A673 (cell line): ENCODE results near the gene SYNGR3. TPM values are rescaled to one million over a fixed set of nuclear protein-coding genes. Genes with fewer than 3 reads are reported as not detected.

ENCODE experiments used
- BruUV-seq: library from RNA; stranded (reverse); fragments of 400-500 nt; replicated peaks from 2 replicates; lab custom pipeline; 2021; lab: Mats Ljungman, UMichigan
- CTCF ChIA-PET: fragments of 300-600 bp; sonication (Branson Sonifier 250); formaldehyde crosslinking; loops from one replicate; lab custom pipeline; 2022; ENCODE audit warnings: antibody characterized with exemption; lab: Charles Lee
- POLR2A ChIA-PET: fragments of 300-600 bp; sonication (Branson Sonifier 250); formaldehyde crosslinking; loops from one replicate; lab custom pipeline; 2022; ENCODE audit warnings: antibody characterized with exemption; ENCODE audit not compliant: low non-redundant PET; lab: Charles Lee
- DNase-seq: peaks from one replicate; pipeline ENCODE4 v3.0.0-alpha.2; 2015; ENCODE audit warnings: low spot score
- H3K27ac ChIP-seq: fragments of 200-600 bp; sonication (generic); 2 replicates; pipeline ENCODE4 v1.5.1; 2016; ENCODE audit warnings: mixed run types, low read depth, mild to moderate bottlenecking, mixed read lengths, antibody characterized with exemption, low read length; ENCODE audit not compliant: poor library complexity, severe bottlenecking
- H3K27me3 ChIP-seq: fragments of 200-600 bp; sonication (generic); replicated peaks from 2 replicates; pipeline ENCODE4 v1.6.1; 2017; ENCODE audit warnings: mixed run types, low read depth, mild to moderate bottlenecking, mixed read lengths, antibody characterized with exemption, low read length; ENCODE audit not compliant: insufficient read depth, poor library complexity
- H3K36me3 ChIP-seq: fragments of 200-600 bp; sonication (generic); 2 replicates; pipeline ENCODE4 v1.6.1; 2016; ENCODE audit warnings: mixed run types, mild to moderate bottlenecking, mixed read lengths, antibody characterized with exemption, low read length; ENCODE audit not compliant: insufficient read depth, poor library complexity, severe bottlenecking
- H3K4me1 ChIP-seq: fragments of 200-600 bp; sonication (generic); 2 replicates; pipeline ENCODE4 v1.6.1; 2017; ENCODE audit warnings: mixed run types, mild to moderate bottlenecking, mixed read lengths, antibody characterized with exemption, low read length; ENCODE audit not compliant: insufficient read depth, poor library complexity, severe bottlenecking
- H3K4me3 ChIP-seq: fragments of 200-600 bp; sonication (generic); 2 replicates; pipeline ENCODE4 v1.5.1; 2016; ENCODE audit warnings: low read depth, mixed run types, mild to moderate bottlenecking, mixed read lengths, low read length; ENCODE audit not compliant: poor library complexity, severe bottlenecking
- H3K9me3 ChIP-seq: fragments of 200-600 bp; sonication (generic); 2 replicates; pipeline ENCODE4 v1.6.1; 2016; ENCODE audit warnings: mixed run types, low read depth, mild to moderate bottlenecking, mixed read lengths, antibody characterized with exemption, low read length; ENCODE audit not compliant: poor library complexity, severe bottlenecking
- EZH2 ChIP-seq: fragments of 200-600 bp; sonication (generic); IDR thresholded peaks from 2 replicates; pipeline ENCODE4 v1.6.1; 2017; ENCODE audit warnings: borderline replicate concordance, low read depth, mild to moderate bottlenecking, mixed read lengths, antibody characterized with exemption, low read length; ENCODE audit not compliant: poor library complexity, severe bottlenecking
- intact Hi-C: fragments of 100-400 bp; cut with micrococcal nuclease; formaldehyde crosslinking; loops from one replicate; pipeline ENCODE4 v1.10.0; 2022; ENCODE audit not compliant: unreplicated experiment
- total RNA-seq: library from RNA; stranded (reverse); gene quantifications from 2 replicates; pipeline ENCODE4 v1.2.3, GENCODE V29; 2021
- TF ChIP-seq, protein P1 (sequence below): fragments of 300-800, 200-600 bp; sonication (generic); conservative IDR thresholded peaks from 2 replicates; pipeline ENCODE4 v1.5.1; 2017; ENCODE audit warnings: low read depth, mild to moderate bottlenecking, antibody characterized with exemption, low read length, moderate library complexity, mixed read lengths

Gene SYNGR3
- total RNA-seq, 1 experiment from 2014 or later = 1.4 TPM

DNA sequence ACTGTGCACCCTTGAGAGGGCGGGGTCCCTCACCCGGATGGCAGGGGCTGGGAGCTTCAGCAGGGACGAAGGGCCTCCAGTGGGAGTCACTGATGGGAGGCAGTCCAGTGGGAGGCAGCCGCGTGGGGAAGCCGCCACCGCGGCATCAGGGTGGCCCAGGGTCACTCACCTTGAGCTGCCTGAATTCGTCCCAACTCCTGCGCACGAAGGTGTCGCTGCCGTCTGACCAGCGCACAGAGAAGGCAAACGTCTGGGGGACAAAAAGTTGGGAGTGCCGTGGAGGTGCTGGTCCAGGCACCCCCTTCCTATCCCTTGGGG is 9.0 kb upstream of the SYNGR3 start:
- H3K9me3 ChIP-seq = no peaks in the 10 kb centered on the region
- CTCF ChIA-PET = interaction anchor here (0.9 kb wide), 1 partner anchor 24 kb away, joined by 6 read pairs; no protein-coding TSS in a partner anchor
- H3K27me3 ChIP-seq = no peaks in the 10 kb centered on the region
- POLR2A ChIA-PET = no interaction called here
- peaks cover 20% of the 10 kb centered on the region for H3K36me3 ChIP-seq
- H3K4me1 ChIP-seq = peaks cover 20% of the 10 kb centered on the region
- no peak for TF ChIP-seq EZH2
- TF ChIP-seq, protein P1, sequence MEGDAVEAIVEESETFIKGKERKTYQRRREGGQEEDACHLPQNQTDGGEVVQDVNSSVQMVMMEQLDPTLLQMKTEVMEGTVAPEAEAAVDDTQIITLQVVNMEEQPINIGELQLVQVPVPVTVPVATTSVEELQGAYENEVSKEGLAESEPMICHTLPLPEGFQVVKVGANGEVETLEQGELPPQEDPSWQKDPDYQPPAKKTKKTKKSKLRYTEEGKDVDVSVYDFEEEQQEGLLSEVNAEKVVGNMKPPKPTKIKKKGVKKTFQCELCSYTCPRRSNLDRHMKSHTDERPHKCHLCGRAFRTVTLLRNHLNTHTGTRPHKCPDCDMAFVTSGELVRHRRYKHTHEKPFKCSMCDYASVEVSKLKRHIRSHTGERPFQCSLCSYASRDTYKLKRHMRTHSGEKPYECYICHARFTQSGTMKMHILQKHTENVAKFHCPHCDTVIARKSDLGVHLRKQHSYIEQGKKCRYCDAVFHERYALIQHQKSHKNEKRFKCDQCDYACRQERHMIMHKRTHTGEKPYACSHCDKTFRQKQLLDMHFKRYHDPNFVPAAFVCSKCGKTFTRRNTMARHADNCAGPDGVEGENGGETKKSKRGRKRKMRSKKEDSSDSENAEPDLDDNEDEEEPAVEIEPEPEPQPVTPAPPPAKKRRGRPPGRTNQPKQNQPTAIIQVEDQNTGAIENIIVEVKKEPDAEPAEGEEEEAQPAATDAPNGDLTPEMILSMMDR = no peak
- H3K27ac ChIP-seq = no peak overlapping the region
- intact Hi-C loops = no loop called here
- H3K4me3 ChIP-seq = no peak overlapping the region
- no TSS peak for BruUV-seq
- DNase-seq = no peak

DNA sequence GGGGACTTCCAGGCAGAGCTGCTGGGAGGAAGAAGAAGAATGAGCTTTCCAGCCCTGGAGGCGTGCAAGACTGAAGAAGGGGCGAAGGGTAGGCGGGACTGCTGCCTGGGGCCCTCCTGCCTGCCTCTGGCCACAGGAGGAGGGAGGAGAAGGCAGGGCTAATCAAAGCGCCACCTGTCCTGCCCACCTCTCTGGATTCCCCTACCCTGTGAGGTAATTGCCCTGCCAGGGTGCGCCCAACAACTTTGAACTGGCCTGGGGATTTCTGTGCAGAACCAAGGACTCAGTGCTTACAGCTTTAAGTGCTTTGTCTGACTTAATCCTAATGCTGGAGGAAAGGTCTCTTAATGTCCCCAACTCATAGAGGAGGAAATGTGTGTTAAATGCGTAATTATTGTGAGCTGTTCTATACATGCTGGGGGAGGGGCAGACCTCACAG is 8.4 kb upstream of the SYNGR3 start, which contains the start of gene NOXO1:
Gene NOXO1, minus strand, starts transcription at position 72 of the 439 bp plus-strand sequence. CDS start 290 bp downstream, outside the sequence.
- H3K27me3 ChIP-seq = no peaks in the 10 kb centered on the region
- TF ChIP-seq EZH2 = no peak
- TF ChIP-seq, protein P1 = no peak
- intact Hi-C loops = no loop called here
- H3K4me3 ChIP-seq = no peak within 1 kb of the TSS
- H3K4me1 ChIP-seq = peaks cover 20% of the 10 kb centered on the region
- H3K36me3 ChIP-seq = peaks cover 22% of the 10 kb centered on the region
- DNase-seq = peak; percentile 62
- POLR2A ChIA-PET = interaction anchor here (0.6 to 0.7 kb wide), 2 partner anchors 16 to 692 kb away, joined by 4 to 5 read pairs; partner anchors contain the start of gene RPS2
- BruUV-seq = no TSS peak
- no peaks in the 10 kb centered on the region for H3K9me3 ChIP-seq
- CTCF ChIA-PET = interaction anchor here (0.7 to 0.9 kb wide), 2 partner anchors 9 to 24 kb away, joined by 3 to 6 read pairs; no protein-coding TSS in a partner anchor
- H3K27ac ChIP-seq = no peak within 1 kb of the TSS

DNA sequence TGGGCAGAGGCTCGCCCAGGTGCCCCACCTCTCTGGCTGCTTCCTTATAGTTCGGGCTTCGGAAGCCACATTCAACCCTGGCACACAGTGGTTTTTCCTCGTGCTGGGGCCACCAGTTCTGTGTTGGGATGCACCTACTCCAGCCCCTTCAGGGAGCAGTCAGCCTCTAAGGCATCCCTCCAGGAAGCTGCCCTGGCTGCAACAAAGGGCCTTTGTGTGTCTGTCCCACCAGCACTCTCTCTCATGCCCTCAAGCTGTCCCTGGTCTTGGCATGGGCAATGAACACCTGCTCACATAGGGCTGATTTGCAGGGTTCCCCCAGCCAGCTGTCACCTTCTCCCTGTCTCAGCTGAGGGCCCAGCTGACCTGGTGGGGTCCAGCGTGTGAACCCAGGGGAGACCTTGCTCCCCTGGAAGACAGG is 7.7 kb upstream of the SYNGR3 start:
- Histone ChIP-seq H3K27me3 (no peaks in the 10 kb centered on the region), H3K36me3 (peaks cover 22% of the 10 kb centered on the region), H3K4me3 (no peak overlapping the region), H3K27ac (no peak overlapping the region), H3K4me1 (peaks cover 20% of the 10 kb centered on the region), H3K9me3 (no peaks in the 10 kb centered on the region)
- no peak for TF ChIP-seq EZH2
- TF ChIP-seq, protein P1 = no peak
- CTCF ChIA-PET = interaction anchor here (0.7 kb wide), 1 partner anchor 9 kb away, joined by 3 read pairs; no protein-coding TSS in a partner anchor
- intact Hi-C loops = no loop called here
- POLR2A ChIA-PET = interaction anchor here (0.6 kb wide), 1 partner anchor 692 kb away, joined by 5 read pairs; no protein-coding TSS in a partner anchor
- DNase-seq = no peak
- BruUV-seq = no TSS peak
